T-helper 2 cell (primary cell): ENCODE results near the gene PDS5B.
A peak's percentile ranks its signal among the peaks of the same experiment; 100 is the strongest.
"Not testable (repeated sequence)": the region's sequence is repeated elsewhere in the genome, so short reads cannot be mapped to it uniquely, and the experiment has no call there.

Source experiments
- DNase-seq, 5 experiments: peaks; one replicate each; pipeline versions ENCODE4 v3.0.0 to v3.0.0-alpha.2; 2012 to 2022

Gene PDS5B

DNA sequence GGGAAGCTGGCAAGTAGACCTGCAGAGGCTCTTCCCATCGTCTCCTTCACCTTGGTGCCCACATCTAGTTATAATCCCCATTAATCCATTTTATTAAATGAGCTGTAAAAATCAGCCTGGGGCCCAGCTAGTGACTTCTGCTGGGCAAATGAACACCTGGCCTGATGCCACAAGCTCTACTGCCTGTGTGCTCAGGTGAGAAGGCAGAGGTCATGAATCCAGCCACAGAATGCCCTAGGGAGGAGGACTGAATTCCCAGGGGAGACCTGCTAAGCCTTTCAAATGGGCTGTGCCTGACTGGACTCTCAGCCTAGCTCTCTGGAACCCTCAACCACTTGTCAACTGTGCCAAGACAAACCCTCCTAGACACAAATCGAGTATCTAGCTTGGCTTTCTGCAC lies 74.0 kb downstream of the PDS5B start:
- DNase-seq: no peak

GRCh38 chr13:32661685-32662084 lies 75.4 kb downstream of the PDS5B start:
- DNase-seq: no peak

DNA sequence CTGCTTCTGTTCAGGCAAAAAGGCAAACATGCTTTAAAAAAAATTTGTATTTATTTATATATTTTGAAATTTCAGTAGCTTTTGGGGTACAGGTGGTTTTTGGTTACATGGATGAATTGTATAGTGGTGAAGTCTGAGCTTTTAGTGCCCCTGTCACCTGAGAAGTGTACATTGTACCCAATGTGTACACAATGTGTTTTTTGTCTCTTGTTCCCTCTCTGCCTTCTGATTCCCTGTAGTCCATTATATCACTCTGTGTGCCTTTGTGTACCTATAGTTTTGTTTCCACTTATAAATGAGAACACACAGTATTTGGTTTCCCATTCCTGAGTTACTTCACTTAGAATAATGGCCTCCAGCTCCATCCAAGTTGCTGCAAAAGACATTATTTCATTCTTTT lies 77.4 kb downstream of the PDS5B start:
- no peak for DNase-seq

- no peak for DNase-seq
Observed at GRCh38 chr13:32666990-32667571, 80.8 kb downstream of the PDS5B start.

- DNase-seq: peak in 1 of 5 experiments; percentile 63
Observed at GRCh38 chr13:32669030-32669646, 82.9 kb downstream of the PDS5B start.

DNA sequence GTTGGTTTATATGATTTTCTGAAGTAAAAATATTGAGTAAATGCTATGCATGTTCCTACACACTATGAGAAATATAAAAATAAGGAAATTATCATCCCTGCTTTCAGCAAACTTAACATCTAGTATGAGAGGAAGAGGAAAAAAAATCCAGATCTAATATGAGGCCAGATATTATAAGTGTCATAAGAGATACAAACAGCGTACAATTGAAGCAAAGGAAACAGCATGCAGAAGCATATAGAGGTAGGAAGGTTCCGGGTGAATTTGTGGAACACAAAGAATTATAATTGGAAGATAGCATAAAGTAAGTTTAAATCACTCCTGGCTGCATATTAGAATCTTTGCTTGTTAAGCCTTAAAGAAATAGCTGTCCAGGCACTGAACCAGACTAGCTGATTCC lies 88.3 kb downstream of the PDS5B start:
- no peak for DNase-seq

DNA sequence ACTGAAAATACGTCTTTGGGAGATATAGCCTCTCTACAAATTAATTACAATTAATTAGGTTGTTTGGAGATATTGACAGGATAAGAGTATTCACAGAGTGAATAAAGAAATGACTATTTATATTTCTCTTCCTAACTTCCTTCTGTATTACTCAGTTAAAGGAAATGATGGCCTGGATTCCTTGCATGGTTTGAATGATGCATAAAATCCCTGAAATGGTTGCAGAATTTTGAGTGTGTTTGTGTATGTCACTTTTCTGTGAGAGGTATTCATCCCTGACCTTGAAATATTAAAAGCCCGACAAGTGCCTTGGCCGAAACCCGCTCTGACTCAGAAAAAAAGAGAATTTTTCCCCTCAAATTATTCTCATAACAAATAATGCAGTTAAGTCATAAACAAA lies 90.0 kb downstream of the PDS5B start:
- DNase-seq: no peak

GRCh38 chr13:32682130-32682529 lies 95.9 kb downstream of the PDS5B start:
- DNase-seq: no peak

DNA sequence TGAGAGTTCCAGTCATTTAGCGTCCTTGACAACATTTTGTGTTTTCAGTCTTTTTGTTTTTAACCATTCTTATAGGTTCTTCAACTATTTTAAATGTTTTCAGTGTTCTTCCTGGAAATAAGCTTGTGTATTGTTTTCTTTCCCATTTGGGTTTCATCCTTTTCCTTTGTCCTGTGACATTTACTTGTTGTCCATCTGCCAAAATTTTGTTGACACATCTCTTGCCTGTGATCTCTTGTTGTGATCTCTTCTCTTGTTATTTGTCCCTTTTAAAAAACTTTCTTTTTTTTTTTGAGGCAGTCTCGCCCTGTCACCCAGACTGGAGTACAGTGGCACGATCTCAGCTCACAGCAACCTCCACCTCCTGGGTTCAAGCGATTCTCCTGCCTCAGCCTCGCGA lies 96.5 kb downstream of the PDS5B start:
- DNase-seq: no peak

DNA sequence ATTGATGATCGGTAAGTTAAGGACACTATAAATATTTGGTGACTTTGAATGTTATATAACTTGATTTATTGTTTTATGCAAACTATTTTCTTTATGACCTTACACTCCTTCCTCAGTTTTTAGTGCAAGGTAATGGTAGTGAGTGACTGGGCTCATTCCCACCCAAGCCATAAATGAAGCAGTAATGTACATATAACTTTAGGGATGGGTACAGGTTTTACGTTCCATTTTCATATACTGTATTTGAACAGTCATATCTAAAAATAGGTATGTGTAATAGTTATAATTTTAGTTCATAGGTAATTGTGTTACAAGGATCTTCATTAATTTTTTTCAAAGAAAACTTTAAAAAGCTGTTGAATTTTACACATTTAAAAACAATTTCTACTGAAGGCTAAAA lies 101.0 kb downstream of the PDS5B start:
- no peak for DNase-seq

GRCh38 chr13:32695602-32696250 lies 109.5 kb downstream of the PDS5B start:
- DNase-seq: no peak

- DNase-seq: no peak
Observed at GRCh38 chr13:32707471-32707870, 121.2 kb downstream of the PDS5B start.

- no peak for DNase-seq
Observed at GRCh38 chr13:32713397-32713796, 127.1 kb downstream of the PDS5B start.

DNA sequence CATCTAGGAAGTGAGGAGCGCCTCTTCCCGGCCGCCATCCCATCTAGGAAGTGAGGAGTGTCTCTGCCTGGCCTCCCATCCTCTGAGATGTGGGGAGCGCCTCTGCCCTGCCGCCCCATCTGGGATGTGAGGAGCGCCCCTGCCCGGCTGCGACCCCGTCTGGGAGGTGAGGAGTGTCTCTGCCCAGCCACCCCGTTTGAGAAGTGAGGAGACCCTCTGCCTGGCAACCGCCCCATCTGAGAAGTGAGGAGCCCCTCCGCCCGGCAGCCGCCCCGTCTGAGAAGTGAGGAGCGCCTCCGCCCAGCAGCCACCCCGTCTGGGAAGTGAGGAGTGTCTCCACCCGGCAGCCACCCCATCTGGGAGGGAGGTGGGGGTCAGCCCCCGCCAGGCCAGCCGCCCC lies 129.9 kb downstream of the PDS5B start:
- not testable (repeated sequence) for DNase-seq

GRCh38 chr13:32720026-32720425 lies 133.8 kb downstream of the PDS5B start:
- no peak for DNase-seq

GRCh38 chr13:32721131-32722034 lies 135.1 kb downstream of the PDS5B start:
- not testable (repeated sequence) for DNase-seq

- DNase-seq: no peak
Observed at GRCh38 chr13:32722340-32722739, 136.1 kb downstream of the PDS5B start.

- DNase-seq: no peak
Observed at GRCh38 chr13:32723987-32724386, 137.7 kb downstream of the PDS5B start.

- no peak for DNase-seq
Observed at GRCh38 chr13:32726374-32727037, 140.3 kb downstream of the PDS5B start.

GRCh38 chr13:32728327-32728726 lies 142.1 kb downstream of the PDS5B start:
- no peak for DNase-seq

GRCh38 chr13:32729097-32729496 lies 142.8 kb downstream of the PDS5B start:
- not testable (repeated sequence) for DNase-seq

GRCh38 chr13:32731074-32731473 lies 144.8 kb downstream of the PDS5B start:
- DNase-seq: no peak

DNA sequence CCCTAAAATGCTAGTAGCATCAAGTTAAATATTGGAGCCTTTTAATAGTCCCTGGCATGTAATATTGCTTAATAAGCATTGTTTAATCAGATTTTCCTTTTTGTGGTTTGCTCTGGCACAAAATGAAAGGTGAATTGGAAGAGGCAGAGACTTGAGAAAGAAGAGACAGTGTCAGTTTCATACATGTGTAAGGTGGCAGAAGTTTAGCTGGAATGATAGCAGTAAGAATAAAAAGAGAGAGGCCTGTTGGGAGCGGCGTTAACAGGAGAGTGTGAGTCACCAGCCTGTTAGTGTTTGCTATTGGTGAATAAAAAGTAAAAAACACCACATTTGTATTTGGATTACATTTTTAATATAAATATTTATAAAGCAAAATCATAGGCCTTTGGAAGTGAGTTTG lies 145.3 kb downstream of the PDS5B start:
- DNase-seq: no peak
